Measurements from ENCODE around the gene WDFY3. TPM values are rescaled to one million over a fixed set of nuclear protein-coding genes. Genes with fewer than 3 reads are reported as not detected.
A peak's percentile ranks its signal among the peaks of the same experiment; 100 is the strongest.

WDFY3 gene
- total and polyA plus RNA-seq, 10 donors, result 1.6 to 208 (median 127) TPM

DNA sequence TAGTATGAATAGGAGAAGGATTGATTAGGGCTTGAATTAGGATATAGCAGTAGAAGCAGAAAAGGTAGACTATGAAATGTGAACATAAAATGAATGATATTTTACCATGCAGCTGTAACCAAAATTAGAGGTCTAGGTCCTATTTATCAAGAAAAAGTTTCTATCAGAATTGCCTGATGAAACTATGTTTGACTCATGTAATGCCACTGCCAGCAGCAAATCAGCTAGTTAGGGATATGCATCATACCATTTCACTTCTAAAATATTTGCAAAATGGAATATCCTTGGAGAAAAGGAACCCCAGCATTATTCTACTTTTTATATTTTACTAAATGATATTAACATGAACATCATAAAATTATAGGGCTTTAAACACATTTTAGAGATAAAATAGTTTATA is 188.4 kb downstream of the WDFY3 start:
- TF ChIP-seq CTCF (IDR thresholded peaks at IDR 0.05 in 8 of 11, conservative IDR thresholded peaks at IDR 0.05 in 3 of 11) (no peak), POLR2AphosphoS5 (IDR thresholded peaks at IDR 0.05) (no peak), POLR2A (IDR thresholded peaks at IDR 0.05) (no peak)
- H3K36me3 ChIP-seq, result peaks cover 0 to 97% (median 14%) of the 10 kb centered on the region in 6 donors
- no peaks in the 10 kb centered on the region for H3K9me3 ChIP-seq
- H3K27me3 ChIP-seq (replicated peaks in 1 of 7), result no peaks in the 10 kb centered on the region
- H3K27ac ChIP-seq, result no peak overlapping the region
- DNase-seq, result no peak
- no peaks in the 10 kb centered on the region for H3K4me1 ChIP-seq
- intact Hi-C loops (cut with DNase I; ENCODE audit: low total_unique reads), result no loop called here
- H3K4me3 ChIP-seq, result no peak overlapping the region

DNA sequence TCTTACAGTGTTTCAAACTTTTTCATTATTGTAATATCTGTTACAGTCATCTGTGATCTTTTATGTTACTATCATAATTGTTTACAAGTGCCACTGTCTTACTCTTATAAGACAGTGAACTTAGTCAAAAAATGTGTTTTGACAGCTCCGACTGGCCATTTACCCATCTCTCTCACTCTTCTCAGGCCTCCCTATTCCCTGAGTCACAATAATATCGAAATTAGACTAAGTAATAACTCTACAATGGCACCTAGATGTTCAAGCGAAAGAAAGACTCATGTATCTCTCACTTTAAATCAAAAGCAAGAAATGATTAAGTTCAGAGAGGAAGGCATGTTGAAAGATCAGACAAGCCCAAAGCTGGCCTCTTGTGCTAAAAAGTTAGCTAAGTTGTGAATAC is 199.3 kb downstream of the WDFY3 start:
- no peaks in the 10 kb centered on the region for H3K4me1 ChIP-seq
- H3K4me3 ChIP-seq, result no peak overlapping the region
- DNase-seq, result no peak
- no peaks in the 10 kb centered on the region for H3K9me3 ChIP-seq
- no peaks in the 10 kb centered on the region for H3K27me3 ChIP-seq (replicated peaks in 1 of 7)
- TF ChIP-seq CTCF (IDR thresholded peaks at IDR 0.05 in 8 of 11, conservative IDR thresholded peaks at IDR 0.05 in 3 of 11), result no peak
- no peak for TF ChIP-seq POLR2AphosphoS5 (IDR thresholded peaks at IDR 0.05)
- no peak for TF ChIP-seq POLR2A (IDR thresholded peaks at IDR 0.05)
- H3K27ac ChIP-seq, result no peak overlapping the region
- intact Hi-C loops (cut with DNase I; ENCODE audit: low total_unique reads), result no loop called here
- peaks cover 0 to 80% (median 0%) of the 10 kb centered on the region in 6 donors for H3K36me3 ChIP-seq
- WGBS, 5 donors, result 81 to 88% (median 86%) methylated on average over 3 of the region's 3 CpGs

GRCh38 chr4:84753321-84753972 is 213.0 kb downstream of the WDFY3 start:
- Histone ChIP-seq H3K4me3 (peak overlapping the region in 1 of 8 donors; percentile 31), H3K27ac (peak overlapping the region in 7 of 8 donors; percentile 58 to 89 (median 69)), H3K36me3 (peaks cover 0 to 58% (median 6%) of the 10 kb centered on the region in 6 donors), H3K27me3 (replicated peaks in 1 of 7) (no peaks in the 10 kb centered on the region), H3K9me3 (no peaks in the 10 kb centered on the region), H3K4me1 (peaks cover 7 to 40% (median 18%) of the 10 kb centered on the region in 6 donors)
- 13 to 24% (median 17%) methylated on average over 7 of the region's 7 CpGs for WGBS, 5 donors
- TF ChIP-seq POLR2AphosphoS5 (IDR thresholded peaks at IDR 0.05) (no peak), POLR2A (IDR thresholded peaks at IDR 0.05) (no peak), CTCF (IDR thresholded peaks at IDR 0.05 in 8 of 11, conservative IDR thresholded peaks at IDR 0.05 in 3 of 11) (no peak)
- DNase-seq, result no peak
- intact Hi-C loops (cut with DNase I; ENCODE audit: low total_unique reads), result no loop called here

GRCh38 chr4:84751707-84752106 is 214.8 kb downstream of the WDFY3 start:
- peaks cover 0 to 72% (median 6%) of the 10 kb centered on the region in 6 donors for H3K36me3 ChIP-seq
- TF ChIP-seq POLR2A (IDR thresholded peaks at IDR 0.05) (no peak), POLR2AphosphoS5 (IDR thresholded peaks at IDR 0.05) (no peak), CTCF (IDR thresholded peaks at IDR 0.05 in 8 of 11, conservative IDR thresholded peaks at IDR 0.05 in 3 of 11) (no peak)
- intact Hi-C loops (cut with DNase I; ENCODE audit: low total_unique reads), result no loop called here
- 63 to 90% (median 72%) methylated on average over 4 of the region's 4 CpGs for WGBS, 5 donors
- DNase-seq, result no peak
- H3K4me1 ChIP-seq, result peaks cover 7 to 40% (median 18%) of the 10 kb centered on the region in 6 donors
- H3K9me3 ChIP-seq, result no peaks in the 10 kb centered on the region
- H3K4me3 ChIP-seq, result no peak overlapping the region
- no peaks in the 10 kb centered on the region for H3K27me3 ChIP-seq (replicated peaks in 1 of 7)
- H3K27ac ChIP-seq, result peak overlapping the region in 2 of 8 donors; percentile 88 to 89

Data from spleen (tissue), 11 donors.